Measurements from ENCODE around the gene RABGAP1L. TPM values are rescaled to one million over a fixed set of nuclear protein-coding genes. Genes with fewer than 3 reads are reported as not detected.
A peak's percentile ranks its signal among the peaks of the same experiment; 100 is the strongest.

RABGAP1L gene
- total and polyA plus RNA-seq, 10 of the 15 experiments (the other 5 are each of a cell fraction or from before 2014, with no cell fraction given): 5.8 to 194 (median 113) TPM

- RAD21 ChIA-PET (ENCODE audit: unreplicated experiment): interaction anchor here (0.7 to 5.0 kb wide), 15 partner anchors 7 to 80 kb away, joined by 3 to 59 read pairs (median 9); partner anchors contain the start of gene CACYBP
- 25% methylated on average over 3 of the region's 3 CpGs for WGBS (ENCODE audit: insufficient coverage, insufficient replicate concordance, low lambda C conversion rate, missing lambda C conversion rate)
- in situ Hi-C loops (cut with MboI): no loop called here
- Histone ChIP-seq H3K4me1 (ENCODE audit: control insufficient read depth, insufficient read depth, low read length) (peaks cover 25% of the 10 kb centered on the region), H3K9me3 (replicated peaks; ENCODE audit: control insufficient read depth, insufficient read depth, low read length) (no peaks in the 10 kb centered on the region), H4K20me1 (ENCODE audit: control insufficient read depth, insufficient read depth) (no peaks in the 10 kb centered on the region), H3K79me2 (ENCODE audit: control insufficient read depth, insufficient read depth, low read length) (no peaks in the 10 kb centered on the region), H3K36me3 (ENCODE audit: control insufficient read depth in 2 of 2, insufficient read depth in 2 of 2, low read length in 1 of 2) (peaks cover 0 to 6% of the 10 kb centered on the region in 2 experiments; a peak in 1 of 4 replicates), H3K27me3 (replicated peaks in 1 of 2; ENCODE audit: control insufficient read depth in 2 of 2, insufficient read depth in 2 of 2, low read length in 1 of 2) (no peaks in the 10 kb centered on the region), H3K27ac (ENCODE audit: control insufficient read depth, insufficient read depth) (peak overlapping the region; percentile 40), H3K9ac (ENCODE audit: control insufficient read depth, insufficient read depth, low read length) (no peak overlapping the region), H2AFZ (ENCODE audit: control insufficient read depth, low read depth, low read length) (no peak overlapping the region), H3K4me2 (ENCODE audit: control insufficient read depth, insufficient read depth) (peak overlapping the region; percentile 53), H3K4me3 (no peak overlapping the region)
- BruUV-seq (replicated peaks): no TSS peak
- DNase-seq (ENCODE audit: low read depth, low spot score) (no peak), FAIRE-seq (no peak), ATAC-seq (peak; percentile 51)
- CTCF ChIA-PET: interaction anchor here (1.1 to 2.3 kb wide), 7 partner anchors 9 to 139 kb away, joined by 4 to 16 read pairs (median 6); no protein-coding TSS in a partner anchor
- SMC1A ChIA-PET (ENCODE audit: uncharacterized antibody, unreplicated experiment): interaction anchor here (0.9 to 3.5 kb wide), 16 partner anchors 9 to 155 kb away, joined by 3 to 81 read pairs (median 12); partner anchors contain the start of gene CACYBP
- intact Hi-C loops (cut with micrococcal nuclease; ENCODE audit: unreplicated experiment): loop anchor here (2.0 kb wide), 1 partner anchor 14 kb away; no protein-coding TSS in a partner anchor
- TF ChIP-seq FOS (IDR thresholded peaks at IDR 0.05; ENCODE audit: borderline replicate concordance, extremely low read depth, insufficient read length) (no peak), MEF2B (IDR thresholded peaks at IDR 0.05; ENCODE audit: partially characterized antibody, poor library complexity, severe bottlenecking) (peak; percentile 67), ETV6 (conservative IDR thresholded peaks at IDR 0.05 in 1 of 2, IDR thresholded peaks at IDR 0.05 in 1 of 2; ENCODE audit: borderline replicate concordance in 1 of 2, low read depth in 1 of 2) (no peak), CBX5 (IDR thresholded peaks at IDR 0.05; ENCODE audit: low read depth) (no peak), NFIC (IDR thresholded peaks at IDR 0.05; ENCODE audit: low read depth, low read length) (peak; percentile 36; the same call in 1 of the 2 replicates), MEF2A (IDR thresholded peaks at IDR 0.05; ENCODE audit: insufficient read depth, low read depth, low read length) (peak; percentile 59; the same call in 1 of the 2 replicates), SKIL (IDR thresholded peaks at IDR 0.05; ENCODE audit: low read depth, poor library complexity, severe bottlenecking) (no peak), IKZF2 (IDR thresholded peaks at IDR 0.05) (peak in 1 of 2 experiments; percentile 37; a peak in 2 of 4 replicates), RUNX3 (IDR thresholded peaks at IDR 0.05; ENCODE audit: low read length) (peak; percentile 35; the same call in 1 of the 2 replicates), SMAD1 (IDR thresholded peaks at IDR 0.05; ENCODE audit: low read depth, partially characterized antibody) (peak; percentile 73), EED (IDR thresholded peaks at IDR 0.05; ENCODE audit: low read depth) (peak; percentile 53; the same call in 1 of the 2 replicates), IKZF1 (conservative IDR thresholded peaks at IDR 0.05) (peak; percentile 39)
- POLR2A ChIA-PET: interaction anchor here (1.1 to 3.5 kb wide), 6 partner anchors 10 to 46 kb away, joined by 5 to 74 read pairs (median 6); no protein-coding TSS in a partner anchor
These were observed 795.6 kb downstream of the RABGAP1L start for GRCh38 chr1:174954671-174955669.

Measured in GM12878 (cell line).